H1 (cell line): ENCODE results near the gene PARD3. TPM values are rescaled to one million over a fixed set of nuclear protein-coding genes. Genes with fewer than 3 reads are reported as not detected.

Experiments
- CTCF ChIA-PET: fragments of 300-600 bp; sonication (Branson Sonifier 250); formaldehyde crosslinking; loops from one replicate; lab custom pipeline; 2021; ENCODE audit not compliant: partially characterized antibody; lab: Charles Lee
- POLR2A ChIA-PET: fragments of 300-600 bp; sonication (Branson Sonifier 250); formaldehyde crosslinking; loops from one replicate; lab custom pipeline; 2021; ENCODE audit warnings: inconsistent platforms; ENCODE audit not compliant: partially characterized antibody; lab: Charles Lee
- DNase-seq, 2 experiments: peaks; one replicate each; pipeline versions ENCODE4 v3.0.0 to v3.0.0-alpha.2; 2010 to 2022; ENCODE audit warnings: low spot score in 2 of 2, low read depth in 1 of 2, mixed read lengths in 1 of 2
- FAIRE-seq: peaks from 2 replicates; lab custom pipeline; 2011; peaks lifted over from hg19 to GRCh38; lab: Jason Lieb, UNC
- H2AFZ ChIP-seq: 2 replicates; pipeline ENCODE4 v1.8.1; 2012; ENCODE audit warnings: low read length, inconsistent platforms
- H2AK5ac ChIP-seq: 2 replicates; pipeline ENCODE4 v1.6.1; 2013; ENCODE audit warnings: low read depth, low read length
- H2BK120ac ChIP-seq: replicated peaks from 2 replicates; pipeline ENCODE3; 2013; ENCODE audit warnings: low read depth, low read length, inconsistent platforms
- H2BK12ac ChIP-seq: 2 replicates; pipeline ENCODE4 v1.6.1; 2013; ENCODE audit warnings: low read depth, low read length
- H2BK15ac ChIP-seq: 2 replicates; pipeline ENCODE4 v1.6.1; 2013; ENCODE audit warnings: low read length
- H2BK20ac ChIP-seq: 2 replicates; pipeline ENCODE4 v1.6.1; 2013; ENCODE audit warnings: low read length
- H2BK5ac ChIP-seq: 2 replicates; pipeline ENCODE4 v1.6.1; 2013; ENCODE audit warnings: low read depth, low read length
- H3K14ac ChIP-seq: 2 replicates; pipeline ENCODE4 v1.6.1; 2013; ENCODE audit warnings: inconsistent platforms; ENCODE audit not compliant: insufficient read length
- H3K18ac ChIP-seq: 2 replicates; pipeline ENCODE4 v1.6.1; 2013; ENCODE audit warnings: low read length; ENCODE audit errors: extremely low read depth
- H3K23ac ChIP-seq: 2 replicates; pipeline ENCODE4 v1.6.1; 2013; ENCODE audit warnings: inconsistent platforms; ENCODE audit not compliant: insufficient read length
- H3K23me2 ChIP-seq: 2 replicates; pipeline ENCODE4 v1.6.1; 2013; ENCODE audit warnings: low read depth, low read length
- H3K27ac ChIP-seq: 2 replicates; pipeline ENCODE4 v1.6.1; 2011; ENCODE audit warnings: low read depth, low read length, inconsistent platforms
- H3K27me3 ChIP-seq, 4 experiments: replicated peaks in 1 of 4; 1 replicate in 1 of 4; 2 replicates in 3 of 4; pipeline versions ENCODE4 v1.6.1 to v1.8.1; 2011 to 2013; ENCODE audit warnings: low read length in 3 of 4, mild to moderate bottlenecking in 3 of 4, inconsistent platforms in 2 of 4, mixed read lengths in 2 of 4, moderate library complexity in 1 of 4; ENCODE audit not compliant: control insufficient read depth in 3 of 4, insufficient read depth in 3 of 4; ENCODE audit errors: extremely low read depth in 1 of 4
- H3K36me3 ChIP-seq, 4 experiments: 2 replicates each; pipeline versions ENCODE4 v1.6.1 to v1.8.1; 2011 to 2013; ENCODE audit warnings: mild to moderate bottlenecking in 4 of 4, low read length in 3 of 4, moderate library complexity in 2 of 4, control low read depth in 1 of 4, inconsistent platforms in 1 of 4; ENCODE audit not compliant: insufficient read depth in 4 of 4, control insufficient read depth in 2 of 4
- H3K4ac ChIP-seq: replicated peaks from 2 replicates; pipeline ENCODE3; 2013; ENCODE audit warnings: low read length, low read depth, mixed read lengths, inconsistent platforms; ENCODE audit not compliant: insufficient read length
- H3K4me1 ChIP-seq, 4 experiments: replicated peaks in 1 of 4; 1 replicate in 1 of 4; 2 replicates in 3 of 4; pipeline versions ENCODE4 v1.6.1 to v1.8.1; 2011 to 2013; ENCODE audit warnings: low read length in 3 of 4, inconsistent platforms in 2 of 4, mixed read lengths in 1 of 4; ENCODE audit not compliant: insufficient read depth in 4 of 4, control insufficient read depth in 3 of 4
- H3K4me2 ChIP-seq, 2 experiments: 2 replicates each; pipeline versions ENCODE4 v1.6.1 to v1.8.1; 2011 to 2013; ENCODE audit warnings: low read depth in 2 of 2, low read length in 2 of 2, control low read depth in 1 of 2, inconsistent platforms in 1 of 2, mild to moderate bottlenecking in 1 of 2; ENCODE audit not compliant: insufficient read depth in 1 of 2
- H3K4me3 ChIP-seq, 4 experiments: fragments of 200-600, 300-600 bp in 1 of 4; sonication (generic), shearing (Covaris generic), sonication (Bioruptor Twin) in 1 of 4; 2 replicates each; pipeline versions ENCODE4 v1.5.1 to v1.8.1; 2011 to 2016; ENCODE audit warnings: low read length in 4 of 4, low read depth in 3 of 4, control low read depth in 2 of 4, inconsistent platforms in 2 of 4, mild to moderate bottlenecking in 2 of 4, mixed read lengths in 1 of 4, moderate library complexity in 1 of 4; ENCODE audit not compliant: insufficient read depth in 2 of 4; ENCODE audit errors: extremely low read depth in 1 of 4
- H3K56ac ChIP-seq: replicated peaks from 2 replicates; pipeline ENCODE3; 2013; ENCODE audit warnings: low read depth, mild to moderate bottlenecking, mixed read lengths, low read length, inconsistent platforms; ENCODE audit not compliant: insufficient read length
- H3K79me1 ChIP-seq: 2 replicates; pipeline ENCODE4 v1.6.1; 2013; ENCODE audit warnings: low read depth, low read length, control low read depth
- H3K79me2 ChIP-seq, 2 experiments: 2 replicates each; pipeline versions ENCODE4 v1.6.1 to v1.8.1; 2012 to 2013; ENCODE audit warnings: low read length in 2 of 2, mild to moderate bottlenecking in 2 of 2, inconsistent platforms in 1 of 2; ENCODE audit not compliant: insufficient read depth in 2 of 2, control insufficient read depth in 1 of 2
- H3K9ac ChIP-seq, 4 experiments: replicated peaks in 1 of 4; 1 replicate in 1 of 4; 2 replicates in 3 of 4; pipeline versions ENCODE4 v1.6.1 to v1.8.1; 2011 to 2013; ENCODE audit warnings: low read depth in 3 of 4, low read length in 3 of 4, control low read depth in 2 of 4, mild to moderate bottlenecking in 2 of 4, moderate library complexity in 2 of 4, inconsistent platforms in 1 of 4; ENCODE audit errors: extremely low read depth in 1 of 4
- H3K9me3 ChIP-seq, 2 experiments: 2 replicates each; pipeline versions ENCODE4 v1.6.1 to v1.8.1; 2012 to 2013; ENCODE audit warnings: mild to moderate bottlenecking in 2 of 2, moderate library complexity in 2 of 2, control low read depth in 1 of 2, inconsistent platforms in 1 of 2, low read depth in 1 of 2, low read length in 1 of 2, mixed read lengths in 1 of 2; ENCODE audit not compliant: insufficient read depth in 2 of 2
- H4K20me1 ChIP-seq, 2 experiments: replicated peaks in 1 of 2; 2 replicates each; pipeline versions ENCODE3 to v1.8.1; 2011 to 2013; ENCODE audit warnings: inconsistent platforms in 2 of 2, low read length in 2 of 2, mild to moderate bottlenecking in 1 of 2; ENCODE audit not compliant: insufficient read depth in 2 of 2, control insufficient read depth in 1 of 2
- H4K5ac ChIP-seq: 2 replicates; pipeline ENCODE4 v1.6.1; 2013; ENCODE audit warnings: low read length, low read depth, mixed read lengths, inconsistent platforms; ENCODE audit not compliant: insufficient read length
- H4K8ac ChIP-seq: 2 replicates; pipeline ENCODE4 v1.8.0; 2013; ENCODE audit warnings: mild to moderate bottlenecking, moderate library complexity, low read length, inconsistent platforms; ENCODE audit not compliant: insufficient read depth; ENCODE audit errors: extremely low read depth
- H4K91ac ChIP-seq: replicated peaks from 2 replicates; pipeline ENCODE3; 2013; ENCODE audit warnings: low read length, mixed read lengths, inconsistent platforms; ENCODE audit not compliant: insufficient read length
- ASH2L ChIP-seq: fragments of 200-600, 300-600 bp; sonication (generic); IDR thresholded peaks from one replicate; pipeline ENCODE4 v1.7.1; 2017; ENCODE audit warnings: low read length
- BACH1 ChIP-seq: IDR thresholded peaks from 2 replicates; pipeline ENCODE4 v1.6.1; 2012; ENCODE audit warnings: low read length, improper control_type of control experiment
- CTBP2 ChIP-seq: IDR thresholded peaks from 2 replicates; pipeline ENCODE4 v1.7.0; 2011; ENCODE audit warnings: borderline replicate concordance, mild to moderate bottlenecking, moderate library complexity, mixed read lengths, low read length; ENCODE audit not compliant: insufficient read depth, insufficient read length
- JUND ChIP-seq: IDR thresholded peaks from 2 replicates; pipeline ENCODE4 v1.6.1; 2011; ENCODE audit warnings: mild to moderate bottlenecking, improper control_type of control experiment, low read length
- KDM4A ChIP-seq: IDR thresholded peaks from one replicate; pipeline ENCODE4 v1.7.1; 2012; ENCODE audit warnings: low read depth, mild to moderate bottlenecking, moderate library complexity, low read length, inconsistent platforms; ENCODE audit not compliant: severe bottlenecking
- MAFK ChIP-seq: IDR thresholded peaks from 2 replicates; pipeline ENCODE4 v1.6.1; 2012; ENCODE audit warnings: low read depth, mild to moderate bottlenecking, improper control_type of control experiment, low read length
- PHF8 ChIP-seq: fragments of 200-600 bp; sonication (generic); conservative IDR thresholded peaks from 2 replicates; pipeline ENCODE4 v1.7.1; 2012; ENCODE audit warnings: low read depth, mild to moderate bottlenecking, inconsistent platforms, low read length, moderate library complexity
- RFX5 ChIP-seq: IDR thresholded peaks from 2 replicates; pipeline ENCODE4 v1.6.1; 2011; ENCODE audit warnings: low read depth, low read length, improper control_type of control experiment, borderline replicate concordance
- RXRA ChIP-seq: IDR thresholded peaks from 2 replicates; pipeline ENCODE4 v1.6.1; 2011; ENCODE audit warnings: low read depth, mild to moderate bottlenecking, low read length, moderate library complexity; ENCODE audit not compliant: insufficient read depth
- SUZ12 ChIP-seq: fragments of 200-600 bp; sonication (generic); IDR thresholded peaks from 2 replicates; pipeline ENCODE4 v1.6.1; 2012; ENCODE audit warnings: mild to moderate bottlenecking, inconsistent platforms, low read length, moderate library complexity, mixed read lengths
- TBP ChIP-seq: IDR thresholded peaks from 2 replicates; pipeline ENCODE4 v1.6.1; 2011; ENCODE audit warnings: low read depth, low read length, improper control_type of control experiment
- WGBS, 2 experiments: shearing (Covaris generic) in 1 of 2; methylation state at CpG; one replicate each; pipeline versions ENCODE4 v1.1.6 to v1.1.7; 2013 to 2015; ENCODE audit warnings: low lambda C conversion rate in 2 of 2, mixed read lengths in 2 of 2, inconsistent platforms in 1 of 2, low coverage in 1 of 2, missing lambda C conversion rate in 1 of 2; ENCODE audit not compliant: insufficient replicate concordance in 2 of 2, insufficient coverage in 1 of 2, insufficient read length in 1 of 2; ENCODE audit errors: extremely low coverage in 1 of 2, missing lambda C conversion rate in 1 of 2; 5-methylcytosine and 5-hydroxymethylcytosine counted together
- polyA plus RNA-seq, 7 experiments: library from polyadenylated mRNA; depleted of rRNA in 3 of 7; stranded (reverse) in 5 of 7; unstranded in 2 of 7; fragments of >200 nt in 5 of 7; fragments of 200-250 nt in 2 of 7; gene quantifications; 1 replicate in 5 of 7; 2 replicates in 1 of 7; 4 replicates in 1 of 7; pipeline versions ENCODE4 v1.2.1 to v1.2.3, GENCODE V29; 2011 to 2013; ENCODE audit warnings: missing spikeins in 2 of 7, mixed read lengths in 2 of 7
- total RNA-seq: library from RNA; stranded (reverse); fragmentation: NEBNext Ultra II Directional; extraction: Animal tissue kit (Norgen Biotek cat#: 25700); gene quantifications from 2 replicates; pipeline ENCODE4 v1.2.1, GENCODE V29; 2021

The PARD3 gene
- total and polyA plus RNA-seq, 2 of the 8 experiments (the other 6 are each of a cell fraction or from before 2014, with no cell fraction given), result 19.7 to 49.1 TPM

GRCh38 chr10:34791228-34791627 is 23.9 kb downstream of the PARD3 start:
- peaks cover 19% of the 10 kb centered on the region for H3K79me1 ChIP-seq
- no peak overlapping the region for H3K4me2 ChIP-seq
- no peak overlapping the region for H3K14ac ChIP-seq
- CTCF ChIA-PET, result interaction anchor here (0.9 to 4.0 kb wide), 5 partner anchors 10 to 108 kb away, joined by 3 to 12 read pairs (median 4); no protein-coding TSS in a partner anchor
- H3K27ac ChIP-seq, result no peak overlapping the region
- H2BK120ac ChIP-seq, result no peak overlapping the region
- H3K79me2 ChIP-seq, result peaks cover 5 to 98% of the 10 kb centered on the region in 2 experiments
- 95% methylated on average over 15 of the region's 15 CpGs; no CpG with 5 or more reads in 1 of the 2 experiments for WGBS, 2 experiments
- no peak overlapping the region for H3K23ac ChIP-seq
- H4K91ac ChIP-seq, result peak overlapping the region; percentile 10
- H3K4ac ChIP-seq, result no peak overlapping the region
- H2AK5ac ChIP-seq, result no peak overlapping the region; the same call in 1 of the 2 replicates
- H3K9me3 ChIP-seq, result no peaks in the 10 kb centered on the region
- H2BK12ac ChIP-seq, result peak overlapping the region; percentile 27; the same call in 1 of the 2 replicates
- H2BK5ac ChIP-seq, result 0 out of 2 replicates have a peak overlapping the region, but pooled peaks have one; percentile 66
- TF ChIP-seq BACH1 (no peak), PHF8 (no peak), JUND (no peak), RFX5 (no peak), SUZ12 (no peak), TBP (no peak), MAFK (no peak), KDM4A (no peak), RXRA (no peak), CTBP2 (no peak), ASH2L (no peak)
- H3K9ac ChIP-seq, result no peak overlapping the region
- POLR2A ChIA-PET, result no interaction called here
- no peak overlapping the region for H2AFZ ChIP-seq
- H2BK20ac ChIP-seq, result 0 out of 2 replicates have a peak overlapping the region, but pooled peaks have one; percentile 18
- H3K27me3 ChIP-seq, result no peaks in the 10 kb centered on the region
- no peak overlapping the region for H3K18ac ChIP-seq
- H3K23me2 ChIP-seq, result no peaks in the 10 kb centered on the region
- no peak overlapping the region for H3K4me3 ChIP-seq
- no peak overlapping the region for H3K56ac ChIP-seq
- no peak overlapping the region for H4K8ac ChIP-seq
- H3K4me1 ChIP-seq, result peaks cover 2 to 7% (median 3%) of the 10 kb centered on the region in 4 experiments; a peak in 2 of 7 replicates
- no peak for FAIRE-seq
- peaks cover 6 to 26% of the 10 kb centered on the region in 2 experiments for H4K20me1 ChIP-seq
- H4K5ac ChIP-seq, result no peak overlapping the region
- no peaks in the 10 kb centered on the region; a peak in 1 of 8 replicates for H3K36me3 ChIP-seq
- DNase-seq, result no peak
- H2BK15ac ChIP-seq, result no peak overlapping the region
